CD4-positive, alpha-beta T cell treated with Interleukin-12 subunit alpha and Interleukin-12 subunit beta, for 1 hour (primary cell): ENCODE measurements around the gene CIRBP.
A peak's percentile ranks its signal among the peaks of the same experiment; 100 is the strongest.

ENCODE experiments used
- DNase-seq: peaks from one replicate; pipeline ENCODE4 v3.0.0-alpha.2; 2020

Gene CIRBP

GRCh38 chr19:1256646-1257474 is 12.3 kb upstream of the CIRBP start:
- DNase-seq, result no peak

- no peak for DNase-seq
These were observed 11.5 kb upstream of the CIRBP start for GRCh38 chr19:1257475-1258162.

- DNase-seq, result no peak
These were observed 11.0 kb upstream of the CIRBP start for GRCh38 chr19:1258163-1258492.

- DNase-seq, result no peak
These were observed 10.4 kb upstream of the CIRBP start for GRCh38 chr19:1258707-1259205.

GRCh38 chr19:1259206-1259875 is 9.8 kb upstream of the CIRBP start:
- DNase-seq, result peak; percentile 83

- DNase-seq, result peak; percentile 74
These were observed 9.0 kb upstream of the CIRBP start for GRCh38 chr19:1259876-1260748.

GRCh38 chr19:1260749-1261537 is 8.2 kb upstream of the CIRBP start:
- peak; percentile 99 for DNase-seq

- peak; percentile 64 for DNase-seq
These were observed 7.7 kb upstream of the CIRBP start for GRCh38 chr19:1261538-1261797.

- DNase-seq, result peak; percentile 66
These were observed 7.1 kb upstream of the CIRBP start for GRCh38 chr19:1261798-1262622.

- no peak for DNase-seq
These were observed 6.5 kb upstream of the CIRBP start for GRCh38 chr19:1262623-1263123.

- DNase-seq, result no peak
These were observed 5.9 kb upstream of the CIRBP start for GRCh38 chr19:1263188-1263587.

GRCh38 chr19:1264801-1265614 is 4.1 kb upstream of the CIRBP start:
- no peak for DNase-seq

- peak; percentile 41 for DNase-seq
These were observed 3.5 kb upstream of the CIRBP start for GRCh38 chr19:1265615-1266128.

- peak; percentile 93 for DNase-seq
These were observed 2.8 kb upstream of the CIRBP start for GRCh38 chr19:1266129-1266915.

GRCh38 chr19:1266916-1267476 is 2.1 kb upstream of the CIRBP start:
- DNase-seq, result peak; percentile 76

- no peak for DNase-seq
These were observed 1.5 kb upstream of the CIRBP start for GRCh38 chr19:1267477-1268225.

- no peak for DNase-seq
These were observed 687 bp upstream of the CIRBP start for GRCh38 chr19:1268226-1269064.
